GM12801 (cell line): Measurements from ENCODE around the gene CXCL10.

Experiments used
- TF ChIP-seq, protein P1 (sequence below): IDR thresholded peaks from one replicate; pipeline ENCODE4 v1.5.1; 2011; ENCODE audit warnings: control low read depth; ENCODE audit not compliant: insufficient read length; ENCODE audit errors: extremely low read depth

CXCL10 gene

DNA sequence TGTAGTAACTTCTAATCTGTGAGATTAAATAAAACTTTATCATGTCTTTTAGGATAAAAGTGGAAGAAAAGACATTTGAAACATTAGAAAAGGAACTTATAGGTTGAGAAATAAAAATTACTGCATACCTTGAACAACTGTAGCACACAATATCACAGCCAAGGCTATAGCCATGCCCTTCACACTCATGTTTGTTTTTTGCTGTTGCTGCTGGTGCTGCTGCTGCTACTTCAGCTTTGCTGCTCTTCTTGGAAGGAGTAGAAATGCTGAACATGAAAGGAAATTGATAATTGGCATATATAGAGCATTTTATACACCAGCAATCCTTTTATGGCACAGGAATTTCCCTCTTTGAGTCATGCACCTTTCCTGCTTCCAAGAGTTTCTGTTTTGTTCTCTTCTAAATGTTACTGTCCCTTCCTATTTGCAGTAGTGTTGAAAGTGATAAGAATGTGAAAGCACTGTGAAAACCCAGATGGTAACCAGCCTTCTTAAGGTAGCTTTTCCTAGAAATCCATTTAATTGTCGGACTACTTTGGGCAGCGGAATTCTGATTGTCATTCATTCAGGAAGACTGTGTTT, 12.6 kb upstream of the CXCL10 start, which contains the start of gene CXCL11:
CXCL11 (minus strand) TSS at position 272 of the 582 bp plus-strand sequence; CDS start at position 189, 83 bp downstream.
- TF ChIP-seq, protein P1, sequence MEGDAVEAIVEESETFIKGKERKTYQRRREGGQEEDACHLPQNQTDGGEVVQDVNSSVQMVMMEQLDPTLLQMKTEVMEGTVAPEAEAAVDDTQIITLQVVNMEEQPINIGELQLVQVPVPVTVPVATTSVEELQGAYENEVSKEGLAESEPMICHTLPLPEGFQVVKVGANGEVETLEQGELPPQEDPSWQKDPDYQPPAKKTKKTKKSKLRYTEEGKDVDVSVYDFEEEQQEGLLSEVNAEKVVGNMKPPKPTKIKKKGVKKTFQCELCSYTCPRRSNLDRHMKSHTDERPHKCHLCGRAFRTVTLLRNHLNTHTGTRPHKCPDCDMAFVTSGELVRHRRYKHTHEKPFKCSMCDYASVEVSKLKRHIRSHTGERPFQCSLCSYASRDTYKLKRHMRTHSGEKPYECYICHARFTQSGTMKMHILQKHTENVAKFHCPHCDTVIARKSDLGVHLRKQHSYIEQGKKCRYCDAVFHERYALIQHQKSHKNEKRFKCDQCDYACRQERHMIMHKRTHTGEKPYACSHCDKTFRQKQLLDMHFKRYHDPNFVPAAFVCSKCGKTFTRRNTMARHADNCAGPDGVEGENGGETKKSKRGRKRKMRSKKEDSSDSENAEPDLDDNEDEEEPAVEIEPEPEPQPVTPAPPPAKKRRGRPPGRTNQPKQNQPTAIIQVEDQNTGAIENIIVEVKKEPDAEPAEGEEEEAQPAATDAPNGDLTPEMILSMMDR, result no peak

DNA sequence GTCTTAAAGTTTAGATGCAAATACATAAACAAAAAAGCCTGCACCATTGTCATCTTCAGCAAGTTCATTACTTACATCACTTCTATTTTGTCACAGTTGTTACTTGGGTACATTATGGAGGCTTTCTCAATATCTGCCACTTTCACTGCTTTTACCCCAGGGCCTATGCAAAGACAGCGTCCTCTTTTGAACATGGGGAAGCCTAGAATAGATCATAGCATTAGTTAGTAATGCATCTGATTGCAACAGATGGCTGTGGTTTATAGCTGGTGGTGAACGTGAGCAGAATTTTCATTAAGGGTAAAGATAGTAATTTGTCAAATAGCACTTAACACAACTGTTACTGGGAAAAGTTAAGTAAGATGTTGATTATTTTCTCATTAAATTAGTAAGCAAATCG, 11.8 kb upstream of the CXCL10 start:
- TF ChIP-seq, protein P1, result no peak

DNA sequence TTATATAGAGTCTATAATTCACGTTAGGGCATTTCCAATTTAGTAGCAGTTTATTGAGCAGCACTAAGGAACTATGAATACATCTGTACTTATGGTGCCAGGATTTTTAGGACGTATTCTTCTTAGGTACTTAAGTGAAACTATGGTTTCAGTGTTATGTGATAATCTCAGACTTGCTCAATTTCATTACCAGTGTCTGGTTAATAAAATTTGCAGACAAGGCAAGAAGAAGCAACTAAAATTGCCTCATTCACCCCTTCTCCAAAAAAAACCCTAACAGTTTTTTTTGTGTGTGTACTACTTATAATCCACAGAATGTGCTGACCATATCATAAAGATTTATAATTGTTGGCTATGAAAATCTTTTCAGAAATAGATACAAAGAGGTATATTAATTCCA, 6.0 kb upstream of the CXCL10 start:
- TF ChIP-seq, protein P1, result no peak

DNA sequence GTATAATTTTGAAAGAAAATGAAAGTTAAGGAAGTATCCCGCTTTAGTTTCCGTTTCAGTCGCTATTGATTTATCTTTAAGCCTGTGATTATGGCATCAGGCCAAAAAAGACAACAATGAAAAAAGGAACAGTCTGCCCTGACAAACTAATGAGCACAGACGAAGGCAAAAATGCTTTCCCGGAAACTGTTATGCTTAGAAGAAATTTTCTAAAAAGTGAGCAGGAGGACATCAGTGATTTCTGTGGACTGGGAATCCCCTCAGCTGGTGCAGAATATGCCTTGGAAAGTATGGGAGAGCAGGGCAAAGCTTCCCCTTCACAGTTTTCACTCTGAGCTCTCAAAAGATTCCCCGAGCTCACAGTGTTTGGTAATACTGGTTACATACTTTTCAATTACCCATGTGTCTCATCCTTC, 5.1 kb upstream of the CXCL10 start:
- TF ChIP-seq, protein P1, result no peak

DNA sequence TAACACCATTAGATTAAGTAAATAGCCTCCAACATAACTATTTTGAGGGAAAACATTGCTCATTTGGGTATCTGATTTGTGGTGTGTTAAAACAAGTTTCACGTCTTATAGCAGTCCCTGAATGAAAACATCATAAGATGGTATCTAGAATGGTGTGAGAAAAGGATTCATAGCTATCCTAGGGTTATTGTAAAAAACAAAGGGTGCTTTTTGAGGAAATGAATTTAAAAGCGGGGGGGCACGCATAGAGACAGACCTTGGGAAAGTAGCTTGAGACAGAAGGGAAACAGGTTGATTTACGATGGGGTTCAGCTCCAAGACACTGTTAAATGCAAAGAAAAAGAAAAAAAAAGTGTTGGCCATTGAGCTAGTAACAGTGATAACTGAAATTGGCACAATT, 768 bp upstream of the CXCL10 start:
- TF ChIP-seq, protein P1, result no peak

DNA sequence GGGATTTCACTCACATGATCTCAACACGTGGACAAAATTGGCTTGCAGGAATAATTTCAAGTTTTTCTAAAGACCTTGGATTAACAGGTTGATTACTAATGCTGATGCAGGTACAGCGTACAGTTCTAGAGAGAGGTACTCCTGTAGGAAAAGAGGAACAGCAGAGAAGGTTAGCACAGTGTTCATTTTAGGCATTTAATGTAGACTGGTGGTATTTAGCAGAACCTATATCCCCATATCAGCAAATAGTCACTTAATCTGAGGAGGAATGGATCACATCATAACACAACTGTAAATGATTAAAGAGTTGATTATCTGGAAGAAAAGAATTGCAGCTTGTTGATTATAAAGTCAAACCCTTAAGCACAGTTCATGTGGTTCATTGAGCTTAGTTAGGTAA, 620 bp downstream of the CXCL10 start:
- TF ChIP-seq, protein P1, result no peak

DNA sequence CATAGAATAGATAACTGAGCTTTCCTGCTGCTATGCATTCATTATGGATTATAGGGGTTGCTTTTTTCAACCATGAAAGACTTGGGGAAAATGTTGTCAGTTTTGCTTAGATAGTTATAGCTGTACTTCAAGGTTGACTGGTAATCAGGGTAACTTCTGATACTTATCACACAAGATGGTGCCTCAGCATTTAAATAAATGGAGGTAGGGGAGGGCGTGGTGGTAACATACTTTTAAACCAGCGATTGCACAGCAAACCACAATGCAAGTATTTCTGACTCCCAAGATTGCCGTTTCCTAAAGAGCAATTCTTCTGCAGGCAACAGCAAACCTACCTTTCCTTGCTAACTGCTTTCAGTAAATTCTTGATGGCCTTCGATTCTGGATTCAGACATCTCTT, 1.3 kb downstream of the CXCL10 start:
- TF ChIP-seq, protein P1, result no peak
